Measurements from ENCODE around the gene ZNF287.

GRCh38 chr17:16551878-16552636 lies 16.9 kb downstream of the ZNF287 start:
- TF ChIP-seq, protein P1, sequence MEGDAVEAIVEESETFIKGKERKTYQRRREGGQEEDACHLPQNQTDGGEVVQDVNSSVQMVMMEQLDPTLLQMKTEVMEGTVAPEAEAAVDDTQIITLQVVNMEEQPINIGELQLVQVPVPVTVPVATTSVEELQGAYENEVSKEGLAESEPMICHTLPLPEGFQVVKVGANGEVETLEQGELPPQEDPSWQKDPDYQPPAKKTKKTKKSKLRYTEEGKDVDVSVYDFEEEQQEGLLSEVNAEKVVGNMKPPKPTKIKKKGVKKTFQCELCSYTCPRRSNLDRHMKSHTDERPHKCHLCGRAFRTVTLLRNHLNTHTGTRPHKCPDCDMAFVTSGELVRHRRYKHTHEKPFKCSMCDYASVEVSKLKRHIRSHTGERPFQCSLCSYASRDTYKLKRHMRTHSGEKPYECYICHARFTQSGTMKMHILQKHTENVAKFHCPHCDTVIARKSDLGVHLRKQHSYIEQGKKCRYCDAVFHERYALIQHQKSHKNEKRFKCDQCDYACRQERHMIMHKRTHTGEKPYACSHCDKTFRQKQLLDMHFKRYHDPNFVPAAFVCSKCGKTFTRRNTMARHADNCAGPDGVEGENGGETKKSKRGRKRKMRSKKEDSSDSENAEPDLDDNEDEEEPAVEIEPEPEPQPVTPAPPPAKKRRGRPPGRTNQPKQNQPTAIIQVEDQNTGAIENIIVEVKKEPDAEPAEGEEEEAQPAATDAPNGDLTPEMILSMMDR (IDR thresholded peaks at IDR 0.05) = no peak
- TF ChIP-seq POLR2A (IDR thresholded peaks at IDR 0.05) = no peak

All from right lobe of liver (tissue), 4 donors.